ENCODE results near the gene RNF150. TPM values are rescaled to one million over a fixed set of nuclear protein-coding genes. Genes with fewer than 3 reads are reported as not detected.
"Not testable (repeated sequence)": the region's sequence is repeated elsewhere in the genome, so short reads cannot be mapped to it uniquely, and the experiment has no call there.

Gene RNF150
- polyA plus RNA-seq, 5 donors: 8.2 to 15.3 (median 14.1) TPM

DNA sequence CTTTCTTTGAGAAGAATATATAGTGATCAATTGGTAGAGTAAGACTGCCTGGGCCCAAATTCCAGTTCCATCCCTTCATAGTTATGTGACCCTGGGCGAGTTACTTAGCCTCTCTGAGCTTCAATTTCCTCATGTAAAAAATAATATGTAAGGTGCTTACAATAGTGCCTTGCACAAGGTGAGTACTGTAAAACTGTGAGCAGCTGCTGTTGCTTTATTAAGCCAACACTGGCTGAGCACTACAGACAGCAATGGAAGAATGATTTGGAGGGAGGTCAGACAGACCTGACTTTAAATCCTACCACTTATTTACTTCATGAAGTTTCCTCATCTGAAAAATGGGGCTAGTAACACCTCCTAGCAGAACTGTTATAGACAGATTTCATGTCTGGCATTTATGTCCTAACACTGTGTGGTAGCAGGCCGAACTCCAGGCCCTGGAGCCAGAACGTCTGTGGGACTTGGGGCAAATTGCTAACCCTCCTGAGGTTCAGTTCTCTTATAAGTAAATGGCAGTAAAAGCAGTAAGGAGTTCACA lies 53.8 kb downstream of the RNF150 start:
- DNase-seq: no peak

DNA sequence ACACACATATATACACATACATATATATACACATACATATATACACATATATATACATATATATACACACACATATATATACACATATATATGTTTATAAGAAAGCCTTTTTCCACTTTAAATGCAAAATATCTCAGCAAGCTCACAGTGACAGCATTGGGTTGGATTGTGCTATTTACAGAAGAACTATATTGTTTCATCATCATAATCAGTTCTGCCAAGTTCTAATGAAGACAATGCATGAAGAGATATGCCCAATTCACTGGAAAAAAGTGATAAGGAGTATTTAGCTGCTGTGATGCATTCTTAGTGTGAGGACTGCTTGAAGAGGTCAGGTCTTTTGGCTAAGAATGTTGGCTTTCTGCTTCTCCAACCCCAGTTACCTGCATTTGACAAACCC lies 54.4 kb downstream of the RNF150 start:
- DNase-seq: peak; percentile 12 to 20

DNA sequence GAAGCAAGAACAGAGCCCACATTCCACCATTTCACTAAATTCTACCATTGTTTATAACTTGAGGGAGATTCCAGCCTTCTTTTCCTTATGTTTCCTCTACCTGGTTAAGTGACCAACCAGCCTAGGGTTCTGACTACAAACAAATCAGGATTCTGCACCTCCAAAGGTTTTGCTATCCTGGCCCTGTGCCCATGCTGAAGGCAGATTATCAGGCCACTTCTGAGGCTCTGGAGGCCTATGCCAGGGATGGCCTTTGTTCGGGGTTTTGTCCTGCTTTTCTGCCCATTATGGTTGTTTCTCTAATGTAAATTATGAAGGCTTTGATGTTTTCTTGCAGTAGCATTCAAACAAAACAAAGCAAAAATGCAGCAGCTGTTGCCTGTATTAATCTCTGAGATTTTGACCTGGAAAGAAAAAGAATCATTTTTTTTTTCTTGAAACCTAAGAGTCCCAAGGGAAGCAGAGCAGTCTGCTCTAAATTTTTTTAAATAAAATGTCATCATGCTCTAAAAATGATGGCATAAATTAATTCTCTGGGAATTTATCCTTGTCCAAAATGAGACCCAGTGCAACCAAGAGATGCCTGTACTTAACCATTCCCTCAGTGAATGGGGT lies 55.6 kb downstream of the RNF150 start:
- DNase-seq: no peak

DNA sequence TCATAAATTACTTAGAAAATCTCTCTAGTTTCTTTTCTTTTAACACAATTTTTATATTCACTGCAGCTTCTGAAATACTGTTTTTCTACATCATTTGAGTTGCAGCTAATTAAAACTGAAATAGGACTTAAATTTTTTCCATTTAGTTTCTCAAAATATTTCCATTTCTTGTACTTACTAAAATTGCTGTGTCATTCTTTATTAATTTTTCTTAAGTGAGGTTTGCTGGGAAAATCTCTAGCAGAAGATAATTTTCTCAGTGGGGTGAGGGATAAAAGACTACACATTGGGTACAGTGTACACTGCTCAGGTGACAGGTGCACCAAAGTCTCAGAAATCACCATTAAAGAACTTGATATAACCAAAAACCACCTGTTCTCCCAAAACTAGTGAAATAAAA lies 57.7 kb downstream of the RNF150 start:
- no peak for DNase-seq

DNA sequence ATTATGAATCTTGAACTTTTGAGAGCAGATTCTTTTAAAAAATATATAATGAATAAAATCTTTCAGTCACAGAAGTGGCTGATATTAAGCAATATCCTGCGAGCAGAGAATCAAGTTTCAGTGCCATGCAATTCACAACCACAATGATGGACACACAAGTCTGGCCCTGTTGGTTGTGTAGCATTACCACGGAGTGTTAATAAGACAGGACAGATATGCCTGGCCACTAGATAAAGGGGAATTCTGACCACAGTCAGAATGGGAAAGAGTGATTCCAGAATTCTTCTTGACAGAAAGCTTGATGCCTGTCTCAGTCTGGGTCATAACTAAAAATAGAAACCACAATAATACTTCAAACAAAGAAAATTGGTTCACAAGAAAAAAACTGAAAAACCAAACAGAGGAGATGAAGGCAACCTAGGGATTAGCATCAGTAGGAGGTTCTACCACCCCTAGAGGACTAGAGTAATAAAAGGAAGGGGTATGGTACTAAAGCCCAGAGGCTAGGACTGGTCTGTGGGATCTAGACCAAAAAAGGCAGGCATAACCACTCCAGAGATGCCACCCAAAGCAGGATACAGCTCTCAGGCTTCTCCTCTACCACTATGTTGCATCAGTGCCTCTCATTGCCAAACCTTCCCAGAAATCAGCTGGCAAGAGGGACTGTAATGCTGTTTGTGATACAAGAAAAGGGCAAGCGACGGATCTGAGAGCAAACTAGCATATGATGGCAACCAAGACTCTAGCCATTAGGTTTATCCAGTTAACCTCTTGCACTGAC lies 59.0 kb downstream of the RNF150 start:
- no peak for DNase-seq

DNA sequence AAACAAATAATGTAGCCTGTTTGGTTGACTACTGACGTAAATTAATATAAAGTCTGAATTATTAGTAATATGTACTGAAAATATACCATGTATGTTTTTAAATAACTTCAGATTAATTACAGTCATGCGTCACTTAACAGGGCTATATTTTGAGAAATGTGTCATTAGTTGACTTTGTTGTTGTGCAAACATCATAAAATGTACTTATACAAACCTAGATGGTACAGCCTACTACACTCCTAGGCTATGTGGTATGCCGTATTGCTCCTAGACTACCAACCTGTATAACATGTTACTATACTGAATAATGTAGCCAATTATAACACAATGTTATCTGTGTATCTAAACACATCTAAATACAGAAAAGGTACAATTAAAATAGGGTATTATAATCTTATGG lies 66.6 kb downstream of the RNF150 start:
- DNase-seq: no peak

DNA sequence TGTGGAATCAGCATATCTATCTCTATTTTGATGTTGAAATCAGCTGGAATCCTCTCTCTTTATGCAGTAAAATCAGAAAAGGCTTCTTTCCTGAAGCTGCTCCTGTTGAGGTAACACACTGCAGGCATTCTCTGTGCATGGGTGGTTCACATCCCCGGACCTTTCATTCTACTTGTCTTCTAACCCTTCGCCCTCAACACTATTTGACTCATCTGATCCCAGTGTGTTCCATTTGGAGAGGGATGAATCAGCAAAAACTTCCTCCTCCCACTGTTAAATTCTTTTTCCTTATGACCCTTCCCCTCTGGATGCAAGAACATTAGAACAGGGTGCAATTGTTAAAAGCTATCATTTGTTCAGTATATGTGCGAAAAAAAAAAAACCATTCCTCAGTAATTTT lies 67.4 kb downstream of the RNF150 start:
- DNase-seq: no peak

DNA sequence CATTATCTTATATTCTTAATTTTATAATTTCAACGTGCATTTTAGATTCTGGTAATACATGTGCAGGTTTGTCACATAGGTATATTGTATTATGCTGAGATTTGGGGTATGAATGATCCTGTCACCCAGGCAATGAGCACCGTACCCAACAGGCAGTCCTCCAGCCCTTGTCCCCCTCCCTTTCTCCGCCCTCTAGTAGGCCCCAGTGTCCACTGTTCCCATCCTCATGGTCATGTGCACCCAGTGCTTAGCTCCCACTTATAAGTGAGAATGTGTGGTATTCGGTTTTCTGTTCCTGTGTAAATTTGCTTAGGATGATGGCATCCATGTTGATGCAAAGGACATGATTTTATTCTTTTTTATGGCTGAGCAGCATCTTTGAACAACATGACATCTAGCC lies 70.6 kb downstream of the RNF150 start:
- no peak for DNase-seq

DNA sequence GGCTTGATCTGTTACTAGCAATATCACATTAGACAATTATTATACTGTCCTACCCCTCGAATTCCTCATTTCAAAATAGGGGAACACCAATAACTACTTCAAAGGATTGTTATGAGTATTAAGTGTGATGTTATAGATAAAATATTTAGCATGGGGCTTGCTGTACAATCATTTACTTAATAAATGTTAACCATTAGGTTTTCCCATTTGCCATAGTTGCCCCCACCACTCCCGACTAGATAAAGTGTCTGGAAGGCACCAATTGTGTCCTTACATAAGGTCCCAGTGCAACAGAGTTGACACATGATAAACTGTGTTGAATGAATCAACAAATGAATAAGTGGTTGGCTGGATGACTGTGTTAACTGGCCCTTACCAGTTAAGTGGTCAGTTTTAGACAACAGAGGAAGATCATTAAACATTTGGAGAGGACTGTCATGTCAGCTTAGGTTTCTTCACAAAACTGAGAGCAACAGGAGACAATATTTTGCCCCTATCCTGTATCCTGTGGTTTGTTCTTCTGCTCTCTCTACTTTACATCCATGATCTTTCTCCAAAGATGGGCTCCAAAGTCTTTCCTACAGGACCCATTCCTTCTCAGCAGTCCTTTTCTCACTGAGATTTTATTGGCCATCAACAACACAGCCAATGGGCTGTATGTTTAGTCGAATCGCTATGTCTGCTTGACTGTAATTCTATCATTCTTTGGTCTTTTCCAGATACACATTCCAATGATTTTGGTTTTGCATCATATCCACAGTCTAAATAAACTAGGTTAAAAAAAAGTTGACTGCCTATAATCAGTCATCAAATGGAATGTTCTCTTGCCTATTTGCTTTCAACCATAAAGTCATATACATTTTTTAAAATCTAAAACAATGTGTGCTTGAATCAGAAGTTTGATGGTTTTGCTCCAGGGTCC lies 74.4 kb downstream of the RNF150 start:
- DNase-seq: no peak

DNA sequence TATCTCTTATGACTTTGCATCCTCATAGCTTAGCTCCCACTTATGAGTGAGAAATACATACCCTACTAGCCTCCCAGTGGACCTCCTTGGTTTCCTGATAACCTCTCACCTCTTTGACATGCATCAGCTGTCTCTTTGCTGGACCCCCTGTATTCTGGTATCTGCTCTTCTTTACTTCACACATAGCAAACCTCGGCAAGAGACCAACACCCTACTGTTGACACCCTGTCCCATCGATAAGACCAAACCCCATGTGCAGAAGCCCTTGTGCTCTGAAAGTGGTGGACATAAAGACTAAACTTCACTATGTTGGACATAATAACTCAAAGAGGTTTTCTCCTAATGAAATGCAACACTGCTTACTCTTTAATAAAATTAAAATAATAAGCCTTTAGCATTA lies 75.7 kb downstream of the RNF150 start:
- DNase-seq: no peak

DNA sequence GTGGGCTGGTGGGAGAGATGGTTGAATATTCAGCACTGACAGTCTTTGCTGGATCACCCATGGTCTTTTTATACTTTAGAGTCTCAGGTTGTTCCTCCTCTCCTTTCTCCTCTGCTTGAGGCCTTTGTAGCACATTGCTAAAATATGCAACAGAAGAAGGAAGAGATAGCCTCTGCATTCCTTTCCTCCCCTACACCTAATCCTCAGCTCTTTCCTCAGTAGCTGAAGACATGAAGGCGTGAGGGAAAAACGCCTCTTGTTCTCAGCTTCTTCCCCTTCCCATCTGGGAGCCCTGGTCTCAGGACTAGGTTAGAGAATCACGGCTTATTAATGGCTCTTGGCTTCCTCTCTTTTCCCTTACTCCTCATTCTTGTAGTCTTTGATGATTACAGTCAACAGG lies 76.8 kb downstream of the RNF150 start:
- no peak for DNase-seq

DNA sequence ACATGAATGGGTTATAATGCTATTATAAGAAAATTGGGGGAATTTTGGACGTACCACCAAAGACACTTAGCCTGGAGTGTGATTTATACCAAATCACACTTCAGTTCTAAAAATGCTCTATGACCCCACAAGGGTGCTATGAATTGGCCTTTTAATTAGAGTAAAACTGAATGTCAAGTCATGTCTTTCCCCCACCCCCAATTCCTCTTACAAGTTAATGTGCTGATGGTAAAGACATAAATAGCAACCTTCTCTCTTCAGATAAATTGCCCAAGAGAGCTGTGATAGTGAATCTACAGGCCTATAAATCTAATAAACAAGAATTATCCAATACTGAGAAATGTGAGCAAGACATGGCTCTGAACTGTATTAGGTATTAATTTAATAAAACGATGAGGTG lies 78.8 kb downstream of the RNF150 start:
- DNase-seq: no peak

DNA sequence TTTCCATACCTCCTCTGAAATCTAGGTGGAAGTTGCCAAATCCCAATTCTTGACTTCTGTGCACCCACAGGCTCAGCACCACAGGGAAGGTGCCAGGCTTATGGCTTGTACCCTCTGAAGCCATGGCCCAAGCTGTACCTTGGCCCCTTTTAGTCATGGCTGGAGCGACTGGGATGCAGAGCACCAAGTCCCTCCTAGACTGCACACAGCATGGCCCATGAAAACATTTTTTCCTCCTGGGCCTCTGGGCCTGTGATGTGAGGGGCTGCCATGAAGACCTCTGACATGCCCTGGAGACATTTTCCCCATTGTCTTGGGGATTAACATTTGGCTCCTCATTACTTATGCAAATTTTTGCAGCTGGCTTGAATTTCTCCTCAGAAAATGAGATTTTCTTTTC lies 82.3 kb downstream of the RNF150 start:
- not testable (repeated sequence) for DNase-seq

DNA sequence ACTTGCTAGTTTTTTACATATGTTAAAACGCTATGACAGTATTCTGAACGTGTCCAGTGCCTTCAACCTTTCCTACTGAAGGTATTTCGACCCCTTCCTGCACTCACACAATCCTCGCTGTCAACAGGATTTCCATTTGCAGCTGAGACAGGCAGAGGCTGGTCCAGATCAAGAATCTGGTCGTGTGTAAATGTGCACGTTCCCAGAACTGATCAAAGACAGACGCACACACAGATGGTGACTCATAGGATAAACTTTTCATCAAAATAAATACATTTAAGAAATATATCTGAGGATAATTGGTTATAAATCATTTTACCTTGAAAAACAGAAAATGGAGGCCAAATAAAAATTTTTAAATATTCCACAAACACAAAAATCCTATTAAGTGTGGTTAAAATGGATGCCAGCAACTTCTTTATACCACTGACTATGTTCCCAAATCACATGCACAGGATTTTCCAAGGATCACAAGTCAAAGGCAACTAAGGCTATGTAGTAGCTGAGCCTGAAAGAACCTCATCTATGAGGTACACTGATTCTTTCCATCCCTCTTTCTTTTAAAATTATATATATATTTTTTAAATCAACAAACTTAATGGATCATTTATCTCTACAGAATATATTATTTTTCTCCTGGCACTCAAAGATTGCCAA lies 85.9 kb downstream of the RNF150 start:
- DNase-seq: no peak

DNA sequence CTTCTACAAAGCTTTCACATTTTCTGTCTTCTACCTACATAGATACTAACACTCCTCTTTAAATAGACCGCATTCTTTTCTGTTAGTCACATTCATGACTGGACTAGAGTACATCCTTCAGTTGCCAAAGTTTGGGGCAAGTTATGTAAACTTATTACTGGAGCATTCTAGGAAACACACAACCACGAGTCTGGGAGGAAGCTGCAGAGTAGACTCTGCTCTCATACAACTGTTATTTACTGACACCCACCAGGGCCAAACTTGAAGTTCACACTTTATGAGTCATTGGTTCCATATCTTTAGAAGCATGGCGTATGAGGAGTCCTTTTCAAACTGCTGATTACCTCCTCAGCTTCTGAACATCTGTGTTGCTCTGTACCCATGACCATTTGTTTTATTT lies 87.0 kb downstream of the RNF150 start:
- DNase-seq: no peak

DNA sequence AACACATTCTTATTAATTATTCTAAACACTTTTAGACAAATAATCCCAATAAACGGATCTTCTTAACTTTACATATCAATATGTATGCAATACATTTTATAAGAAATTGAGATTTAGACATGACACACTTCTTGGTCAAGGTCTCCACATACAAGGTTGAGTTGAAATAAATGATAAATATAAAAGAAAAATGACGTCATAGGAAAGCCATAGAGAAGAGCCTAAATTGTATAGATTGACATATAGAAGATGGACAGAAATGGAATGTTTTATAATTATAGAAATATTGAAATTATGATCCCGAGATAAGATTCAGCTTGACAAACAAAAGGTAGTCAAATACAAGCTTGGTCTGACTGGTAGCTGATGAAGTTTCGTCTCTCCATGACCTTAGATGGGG lies 87.4 kb downstream of the RNF150 start:
- DNase-seq: no peak

DNA sequence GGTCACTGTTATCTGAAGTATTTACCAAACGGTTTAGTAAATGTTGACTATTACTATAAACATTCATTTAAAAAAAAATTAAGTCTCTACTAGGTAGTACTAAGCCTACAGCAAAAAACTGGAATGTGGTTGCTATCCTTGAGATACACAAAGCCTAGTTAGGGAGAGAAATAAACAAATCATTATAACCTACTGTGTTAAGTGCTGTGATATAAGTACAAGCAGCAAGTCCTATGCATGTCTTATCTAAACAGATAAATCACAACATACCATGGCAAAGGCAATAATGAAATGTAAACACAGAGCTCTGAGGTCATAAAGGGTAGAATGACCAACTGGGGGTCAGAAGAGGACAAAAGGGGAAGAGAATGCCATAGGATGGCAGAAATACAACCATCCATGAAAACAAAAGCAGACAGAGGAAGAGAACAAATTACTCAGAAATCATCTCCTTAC lies 92.2 kb downstream of the RNF150 start:
- DNase-seq: no peak

DNA sequence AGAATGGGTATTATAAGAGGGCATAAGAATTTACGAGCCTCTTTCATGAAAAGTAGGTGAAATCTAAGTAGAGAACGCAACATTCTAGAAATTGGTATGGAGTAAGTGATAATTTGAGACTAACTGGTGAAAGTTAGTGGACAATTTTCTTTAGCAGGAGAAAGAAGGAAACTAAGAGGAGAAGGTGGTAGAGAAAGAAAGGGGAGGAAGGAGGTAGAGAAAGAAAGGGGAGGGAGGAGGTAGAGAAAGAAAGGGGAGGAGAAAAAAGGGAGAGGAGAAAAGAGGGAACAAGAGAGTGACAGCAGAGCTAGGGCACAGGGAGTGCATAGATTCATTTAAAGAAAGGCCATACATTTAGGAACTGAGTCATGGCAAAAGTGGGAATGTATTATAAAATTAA lies 94.1 kb downstream of the RNF150 start:
- no peak for DNase-seq

DNA sequence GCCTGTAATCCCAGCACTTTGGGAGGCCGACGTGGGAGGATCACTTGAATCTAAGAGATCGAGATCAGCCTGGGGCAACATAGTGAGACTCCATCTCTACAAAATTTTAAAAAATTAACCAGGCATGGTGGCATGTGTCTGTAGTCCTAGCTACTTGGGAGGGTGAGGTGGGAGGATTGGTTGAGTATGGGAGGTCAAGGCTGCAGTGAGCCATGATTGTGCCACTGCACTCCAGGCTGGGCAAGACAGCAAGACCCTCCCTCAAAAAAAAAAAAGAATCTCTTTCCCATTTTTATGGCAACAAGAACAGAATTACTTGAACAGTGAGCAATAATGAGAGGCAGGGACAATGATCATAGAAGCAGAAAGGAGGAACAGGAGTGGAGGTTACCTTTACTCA lies 94.8 kb downstream of the RNF150 start:
- no peak for DNase-seq

DNA sequence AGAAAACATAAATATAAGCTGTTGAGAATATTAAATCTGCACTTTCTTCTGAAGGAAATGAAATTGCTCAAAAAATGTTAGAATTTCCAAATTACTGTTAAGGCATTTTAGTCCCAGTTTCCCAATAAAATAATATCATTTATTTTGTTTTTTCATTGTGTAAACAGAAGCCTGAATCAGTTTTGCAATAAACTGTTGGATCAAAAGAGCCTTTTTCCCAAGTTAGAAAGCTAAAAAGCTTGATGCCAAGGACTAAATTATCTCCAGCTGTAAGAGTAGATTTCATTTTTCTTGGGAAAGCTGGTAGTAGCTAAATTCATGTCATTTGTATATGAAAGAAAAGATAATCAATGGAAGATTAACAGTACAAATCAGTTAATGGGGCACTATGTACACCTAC lies 95.8 kb downstream of the RNF150 start:
- peak in 1 of 2 donors; percentile 27 for DNase-seq

DNA sequence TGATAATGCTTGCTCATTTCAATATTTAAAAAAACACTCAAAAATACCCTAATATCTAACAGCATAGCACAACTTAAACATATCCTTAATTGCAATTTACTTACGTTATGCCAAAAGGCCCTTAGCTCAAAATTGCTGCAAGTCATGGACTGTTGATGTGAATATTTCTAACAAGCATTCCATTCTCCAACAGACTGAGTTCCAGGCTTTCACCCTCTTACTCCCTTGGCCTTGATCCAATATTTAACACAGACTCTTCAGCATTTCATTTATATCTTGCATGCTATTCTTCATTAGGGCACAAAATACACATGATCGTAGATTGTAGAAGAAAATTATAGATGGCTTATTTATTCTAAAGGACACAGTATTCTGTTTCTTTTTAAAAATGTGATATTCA lies 96.5 kb downstream of the RNF150 start:
- no peak for DNase-seq

DNA sequence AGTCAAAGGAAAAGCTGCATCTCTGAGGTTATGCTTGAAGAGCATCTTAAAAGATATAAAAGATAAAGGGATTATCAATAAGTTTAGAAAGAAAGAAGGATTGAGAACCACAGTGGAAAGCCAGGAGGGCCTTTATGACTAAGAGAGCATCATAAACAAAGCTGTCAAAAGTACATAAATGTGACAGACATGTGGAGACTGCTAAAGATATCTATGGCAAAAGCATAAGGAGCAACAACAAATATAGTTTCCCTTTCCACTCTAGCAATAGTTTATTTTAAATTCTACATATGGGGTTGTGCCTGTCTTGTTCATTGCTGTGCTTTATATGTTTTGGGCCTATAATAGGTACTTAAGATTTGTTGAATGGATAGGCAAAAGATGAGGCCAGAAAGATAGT lies 97.3 kb downstream of the RNF150 start:
- no peak for DNase-seq
